Astrocyte (in vitro differentiated cells and primary cell): ENCODE data around the gene ELMO1.

Source experiments
- CTCF ChIP-seq: IDR thresholded peaks from 2 replicates; pipeline ENCODE4 v1.5.1; 2011; ENCODE audit warnings: low read depth, mild to moderate bottlenecking, inconsistent platforms, low read length, moderate library complexity; ENCODE audit not compliant: insufficient read depth
- EZH2 ChIP-seq: IDR thresholded peaks from 2 replicates; pipeline ENCODE4 v1.6.1; 2012; ENCODE audit warnings: mild to moderate bottlenecking, low read length, inconsistent platforms; ENCODE audit not compliant: insufficient read depth

- TF ChIP-seq CTCF (no peak), EZH2 (no peak)
Measured at GRCh38 chr7:37102518-37103137, 346.0 kb downstream of the ELMO1 start.
